Measurements from ENCODE around the gene MYO18A.

DNA sequence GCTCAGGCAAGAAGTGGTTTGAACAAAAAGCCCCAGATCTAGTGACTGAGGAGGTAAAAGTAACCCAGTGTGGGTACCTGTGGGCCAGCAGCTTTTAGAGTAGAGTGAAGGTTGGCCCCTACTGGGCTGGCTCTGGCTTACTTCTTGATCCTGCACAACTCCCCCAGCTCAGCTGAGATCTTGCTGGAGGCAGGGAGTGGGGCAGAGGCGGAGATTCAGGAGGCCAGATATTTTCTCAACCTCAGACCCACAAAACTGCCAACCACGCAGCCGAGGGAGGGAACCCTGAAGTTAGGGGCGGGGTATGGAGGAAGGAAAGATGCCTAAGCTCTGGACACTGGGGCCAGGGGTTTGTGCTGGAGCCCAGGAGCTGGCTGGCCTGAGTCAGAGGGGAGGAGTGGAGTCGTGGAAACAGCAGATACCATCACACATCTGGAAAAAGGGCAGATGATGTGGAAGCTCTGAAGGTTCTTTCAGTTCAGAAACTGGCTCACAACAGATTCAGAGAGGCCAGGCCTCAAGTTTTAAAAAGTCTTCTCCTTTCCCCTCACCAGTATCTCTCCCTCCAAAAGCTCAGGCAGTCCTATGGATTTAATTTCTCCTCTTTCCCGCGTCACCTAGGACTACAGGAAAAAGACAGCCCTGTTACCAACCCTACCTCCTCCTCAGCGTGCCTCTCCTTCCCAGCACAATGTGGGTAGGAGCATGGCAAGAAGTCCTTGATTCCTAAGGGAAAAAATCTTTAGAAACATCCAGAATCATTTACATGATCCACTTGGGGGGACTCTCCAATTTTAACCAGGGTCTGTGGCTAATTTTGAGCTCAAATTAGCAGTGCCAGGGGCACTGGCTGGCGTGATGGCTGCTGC, 48.1 kb downstream of the MYO18A start:
- TF ChIP-seq, protein P1, sequence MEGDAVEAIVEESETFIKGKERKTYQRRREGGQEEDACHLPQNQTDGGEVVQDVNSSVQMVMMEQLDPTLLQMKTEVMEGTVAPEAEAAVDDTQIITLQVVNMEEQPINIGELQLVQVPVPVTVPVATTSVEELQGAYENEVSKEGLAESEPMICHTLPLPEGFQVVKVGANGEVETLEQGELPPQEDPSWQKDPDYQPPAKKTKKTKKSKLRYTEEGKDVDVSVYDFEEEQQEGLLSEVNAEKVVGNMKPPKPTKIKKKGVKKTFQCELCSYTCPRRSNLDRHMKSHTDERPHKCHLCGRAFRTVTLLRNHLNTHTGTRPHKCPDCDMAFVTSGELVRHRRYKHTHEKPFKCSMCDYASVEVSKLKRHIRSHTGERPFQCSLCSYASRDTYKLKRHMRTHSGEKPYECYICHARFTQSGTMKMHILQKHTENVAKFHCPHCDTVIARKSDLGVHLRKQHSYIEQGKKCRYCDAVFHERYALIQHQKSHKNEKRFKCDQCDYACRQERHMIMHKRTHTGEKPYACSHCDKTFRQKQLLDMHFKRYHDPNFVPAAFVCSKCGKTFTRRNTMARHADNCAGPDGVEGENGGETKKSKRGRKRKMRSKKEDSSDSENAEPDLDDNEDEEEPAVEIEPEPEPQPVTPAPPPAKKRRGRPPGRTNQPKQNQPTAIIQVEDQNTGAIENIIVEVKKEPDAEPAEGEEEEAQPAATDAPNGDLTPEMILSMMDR (IDR thresholded peaks at IDR 0.05), result no peak
- TF ChIP-seq EZH2 (IDR thresholded peaks at IDR 0.05), result no peak
